ENCODE results near the gene ACKR2. TPM values are rescaled to one million over a fixed set of nuclear protein-coding genes. Genes with fewer than 3 reads are reported as not detected.
"Not testable (repeated sequence)": the region's sequence is repeated elsewhere in the genome, so short reads cannot be mapped to it uniquely, and the experiment has no call there.

The ACKR2 gene
- total RNA-seq, 2 donors from 2014 or later: 0.55 to 1.9 TPM

- intact Hi-C loops (cut with DNase I): no loop called here
- WGBS: under 1% methylated on average over 63 of the region's 63 CpGs
These were observed 5.0 kb upstream of the ACKR2 start, which contains the start of gene HIGD1A for GRCh38 chr3:42804106-42804830. TSS of gene HIGD1A (minus strand) at chr3:42804490. CDS start at chr3:42794253, 10,237 bp downstream.

DNA sequence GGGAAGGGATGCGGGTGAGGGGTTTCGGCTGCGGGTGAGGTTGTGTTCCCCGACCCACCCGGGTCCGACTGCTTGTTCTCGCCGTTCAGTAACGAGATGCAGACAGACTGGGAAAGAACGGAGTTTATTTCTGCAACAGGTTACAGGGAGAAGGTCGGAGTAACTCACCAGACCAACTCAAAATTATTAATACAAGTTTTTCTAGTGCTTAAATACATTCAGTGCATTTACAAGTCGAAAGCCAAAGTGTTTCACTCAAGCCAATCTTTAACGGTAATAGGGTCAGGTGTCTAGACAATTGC is 4.5 kb upstream of the ACKR2 start:
- 2% methylated on average over 13 of the region's 13 CpGs for WGBS
- no peaks in the 10 kb centered on the region for H3K9me3 ChIP-seq
- TF ChIP-seq, protein P1, sequence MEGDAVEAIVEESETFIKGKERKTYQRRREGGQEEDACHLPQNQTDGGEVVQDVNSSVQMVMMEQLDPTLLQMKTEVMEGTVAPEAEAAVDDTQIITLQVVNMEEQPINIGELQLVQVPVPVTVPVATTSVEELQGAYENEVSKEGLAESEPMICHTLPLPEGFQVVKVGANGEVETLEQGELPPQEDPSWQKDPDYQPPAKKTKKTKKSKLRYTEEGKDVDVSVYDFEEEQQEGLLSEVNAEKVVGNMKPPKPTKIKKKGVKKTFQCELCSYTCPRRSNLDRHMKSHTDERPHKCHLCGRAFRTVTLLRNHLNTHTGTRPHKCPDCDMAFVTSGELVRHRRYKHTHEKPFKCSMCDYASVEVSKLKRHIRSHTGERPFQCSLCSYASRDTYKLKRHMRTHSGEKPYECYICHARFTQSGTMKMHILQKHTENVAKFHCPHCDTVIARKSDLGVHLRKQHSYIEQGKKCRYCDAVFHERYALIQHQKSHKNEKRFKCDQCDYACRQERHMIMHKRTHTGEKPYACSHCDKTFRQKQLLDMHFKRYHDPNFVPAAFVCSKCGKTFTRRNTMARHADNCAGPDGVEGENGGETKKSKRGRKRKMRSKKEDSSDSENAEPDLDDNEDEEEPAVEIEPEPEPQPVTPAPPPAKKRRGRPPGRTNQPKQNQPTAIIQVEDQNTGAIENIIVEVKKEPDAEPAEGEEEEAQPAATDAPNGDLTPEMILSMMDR (IDR thresholded peaks at IDR 0.05): no peak
- TF ChIP-seq POLR2A (IDR thresholded peaks at IDR 0.05) (no peak), POLR2AphosphoS5 (IDR thresholded peaks at IDR 0.05) (no peak)
- H3K27me3 ChIP-seq (replicated peaks; ENCODE audit: insufficient read depth): no peaks in the 10 kb centered on the region
- no peaks in the 10 kb centered on the region for H3K36me3 ChIP-seq
- peak overlapping the region; percentile 77 to 82 for H3K4me3 ChIP-seq
- peak overlapping the region; percentile 93 to 97 for H3K27ac ChIP-seq
- H3K4me1 ChIP-seq (replicated peaks): no peaks in the 10 kb centered on the region
- intact Hi-C loops (cut with DNase I): no loop called here
- no peak for DNase-seq (ENCODE audit: low spot score)

More at GRCh38 chr3:42804106-42804830, 5.0 kb upstream of the ACKR2 start, which contains the start of gene HIGD1A:
- Histone ChIP-seq H3K9me3 (no peaks in the 10 kb centered on the region), H3K36me3 (no peaks in the 10 kb centered on the region), H3K4me1 (replicated peaks) (no peaks in the 10 kb centered on the region), H3K4me3 (peak within 1 kb of the TSS; percentile 77 to 82), H3K27ac (peak within 1 kb of the TSS; percentile 93 to 97), H3K27me3 (replicated peaks; ENCODE audit: insufficient read depth) (no peaks in the 10 kb centered on the region)
- peak; percentile 97 for DNase-seq (ENCODE audit: low spot score)
- TF ChIP-seq POLR2A (IDR thresholded peaks at IDR 0.05) (peak; percentile 99), POLR2AphosphoS5 (IDR thresholded peaks at IDR 0.05) (peak; percentile 99)
- TF ChIP-seq, protein P1 (IDR thresholded peaks at IDR 0.05): peak in 1 of 4 experiments; percentile 19

DNA sequence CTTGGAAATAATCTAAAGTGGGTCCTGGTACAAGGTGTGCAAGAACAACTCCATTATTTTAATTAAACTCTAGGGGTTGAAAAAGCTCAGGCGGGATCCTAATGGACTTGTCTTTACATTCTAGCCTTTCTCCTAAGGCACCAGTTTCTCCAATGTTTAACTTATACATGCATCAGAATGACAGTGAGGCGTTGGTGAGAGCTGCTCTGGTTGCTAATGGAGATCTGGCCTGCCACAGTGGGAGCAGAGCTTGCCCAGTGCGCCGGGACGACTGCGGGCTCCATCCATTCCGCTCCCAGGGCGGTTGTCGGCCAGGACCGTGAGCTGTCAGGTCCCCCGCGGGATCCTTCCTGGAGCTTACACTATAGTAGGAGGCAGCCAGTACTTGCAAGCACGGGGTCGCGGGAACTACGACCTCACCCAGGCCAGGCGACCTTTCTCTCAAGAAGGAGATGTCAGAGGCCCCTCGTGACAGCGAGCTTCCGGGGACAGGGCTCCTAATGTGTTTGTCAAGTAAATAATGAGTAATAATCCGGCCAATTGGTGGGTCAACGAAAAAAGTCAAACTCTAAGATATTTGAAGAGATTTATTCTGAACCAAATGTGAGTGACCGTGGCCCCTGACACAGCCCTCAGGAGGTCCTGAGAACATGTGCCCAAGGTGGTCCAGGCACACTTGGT is 4.0 kb upstream of the ACKR2 start:
- no peak for TF ChIP-seq POLR2AphosphoS5 (IDR thresholded peaks at IDR 0.05)
- TF ChIP-seq, protein P1 (IDR thresholded peaks at IDR 0.05): no peak
- TF ChIP-seq POLR2A (IDR thresholded peaks at IDR 0.05): no peak
- intact Hi-C loops (cut with DNase I): no loop called here
- Histone ChIP-seq H3K4me1 (replicated peaks) (no peaks in the 10 kb centered on the region), H3K27me3 (replicated peaks; ENCODE audit: insufficient read depth) (no peaks in the 10 kb centered on the region), H3K4me3 (peak overlapping the region; percentile 77 to 82), H3K36me3 (no peaks in the 10 kb centered on the region), H3K27ac (peak overlapping the region in 1 of 2 donors; percentile 93), H3K9me3 (no peaks in the 10 kb centered on the region)
- WGBS: 54% methylated on average over 23 of the region's 23 CpGs
- DNase-seq (ENCODE audit: low spot score): no peak

- Histone ChIP-seq H3K9me3 (no peaks in the 10 kb centered on the region), H3K27me3 (replicated peaks; ENCODE audit: insufficient read depth) (no peaks in the 10 kb centered on the region), H3K36me3 (no peaks in the 10 kb centered on the region), H3K27ac (no peak overlapping the region), H3K4me3 (no peak overlapping the region), H3K4me1 (replicated peaks) (no peaks in the 10 kb centered on the region)
- DNase-seq (ENCODE audit: low spot score): no peak
- WGBS: 93% methylated on average over 4 of the region's 4 CpGs
- TF ChIP-seq POLR2A (IDR thresholded peaks at IDR 0.05): no peak
- TF ChIP-seq POLR2AphosphoS5 (IDR thresholded peaks at IDR 0.05): no peak
- TF ChIP-seq, protein P1 (IDR thresholded peaks at IDR 0.05): no peak
- intact Hi-C loops (cut with DNase I): no loop called here
These were observed 1.3 kb upstream of the ACKR2 start for GRCh38 chr3:42807929-42808328.

- intact Hi-C loops (cut with DNase I); H3K9me3 ChIP-seq; H3K27ac ChIP-seq; H3K36me3 ChIP-seq; DNase-seq (ENCODE audit: low spot score); H3K4me1 ChIP-seq (replicated peaks); H3K27me3 ChIP-seq (replicated peaks; ENCODE audit: insufficient read depth); H3K4me3 ChIP-seq: not testable (repeated sequence)
- 91% methylated on average over 10 of the region's 10 CpGs for WGBS
These were observed 1.5 kb downstream of the ACKR2 start for GRCh38 chr3:42810706-42811105.

- H3K4me1 ChIP-seq (replicated peaks); H3K27me3 ChIP-seq (replicated peaks; ENCODE audit: insufficient read depth); H3K9me3 ChIP-seq; intact Hi-C loops (cut with DNase I); H3K36me3 ChIP-seq; DNase-seq (ENCODE audit: low spot score); H3K27ac ChIP-seq; H3K4me3 ChIP-seq: not testable (repeated sequence)
- 45% methylated on average over 15 of the region's 15 CpGs for whole genome bisulfite sequencing
These were observed 2.1 kb downstream of the ACKR2 start for GRCh38 chr3:42811118-42811883.

Data from prostate gland (tissue), 2 donors.